ENCODE measurements around the gene SLC26A1. TPM values are rescaled to one million over a fixed set of nuclear protein-coding genes. Genes with fewer than 3 reads are reported as not detected.

SLC26A1 gene
- total RNA-seq, 1 donor from 2014 or later, result 1.0 TPM

DNA sequence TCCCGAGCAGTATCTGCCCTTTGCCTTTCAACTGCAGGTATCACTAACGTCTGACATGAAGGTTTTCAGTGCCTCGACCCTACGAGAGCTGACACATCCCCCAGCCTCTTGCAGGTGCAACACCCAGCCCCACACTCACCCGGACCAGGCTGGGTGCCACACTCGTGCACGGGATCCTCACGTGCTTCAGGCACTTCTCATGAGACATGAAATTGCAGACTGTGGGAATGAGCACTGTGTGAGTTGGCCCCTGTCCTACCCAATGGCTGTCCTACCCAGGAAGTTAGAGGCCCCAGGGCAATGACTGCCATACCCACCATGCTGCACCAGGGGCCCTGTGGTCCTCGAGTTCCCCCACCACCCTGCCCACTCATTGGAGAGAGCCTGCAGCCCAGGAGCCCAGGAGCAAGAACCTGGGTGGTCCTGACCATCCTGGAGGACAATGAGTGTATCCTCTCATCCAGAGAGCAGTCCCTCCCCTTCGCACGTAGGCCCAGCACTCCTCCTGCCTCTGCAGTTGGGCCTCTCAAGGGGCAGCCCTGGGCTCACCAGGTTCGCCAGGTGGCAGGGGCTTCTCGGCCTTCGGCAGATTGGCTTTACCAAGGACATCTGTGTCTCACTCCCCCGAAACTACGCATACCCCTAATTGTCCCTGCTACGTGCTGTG is 22.2 kb downstream of the SLC26A1 start:
- intact Hi-C loops (cut with DNase I), result no loop called here
- DNase-seq (no peak), ATAC-seq (no peak)
- no peak for TF ChIP-seq CTCF (IDR thresholded peaks at IDR 0.05)
- Histone ChIP-seq H3K4me1 (peaks cover 32% of the 10 kb centered on the region), H3K4me3 (no peak overlapping the region), H3K27ac (no peak overlapping the region), H3K9me3 (no peaks in the 10 kb centered on the region), H3K27me3 (ENCODE audit: low read depth) (no peaks in the 10 kb centered on the region), H3K36me3 (peaks cover 10% of the 10 kb centered on the region)

GRCh38 chr4:970046-970745 is 23.0 kb downstream of the SLC26A1 start:
- H3K27ac ChIP-seq, result no peak overlapping the region
- H3K36me3 ChIP-seq, result peaks cover 18% of the 10 kb centered on the region
- DNase-seq (no peak), ATAC-seq (no peak)
- H3K9me3 ChIP-seq, result no peaks in the 10 kb centered on the region
- peaks cover 32% of the 10 kb centered on the region for H3K4me1 ChIP-seq
- no peak overlapping the region for H3K4me3 ChIP-seq
- no peaks in the 10 kb centered on the region for H3K27me3 ChIP-seq (ENCODE audit: low read depth)
- TF ChIP-seq CTCF (IDR thresholded peaks at IDR 0.05), result no peak
- intact Hi-C loops (cut with DNase I), result no loop called here

GRCh38 chr4:968621-969394 is 24.4 kb downstream of the SLC26A1 start:
- ATAC-seq, result no peak
- Histone ChIP-seq H3K9me3 (no peaks in the 10 kb centered on the region), H3K27me3 (ENCODE audit: low read depth) (no peaks in the 10 kb centered on the region), H3K36me3 (peaks cover 30% of the 10 kb centered on the region), H3K4me1 (peaks cover 29% of the 10 kb centered on the region), H3K27ac (no peak overlapping the region), H3K4me3 (no peak overlapping the region)
- intact Hi-C loops (cut with DNase I), result no loop called here
- DNase-seq, result no peak
- TF ChIP-seq CTCF (IDR thresholded peaks at IDR 0.05), result no peak

DNA sequence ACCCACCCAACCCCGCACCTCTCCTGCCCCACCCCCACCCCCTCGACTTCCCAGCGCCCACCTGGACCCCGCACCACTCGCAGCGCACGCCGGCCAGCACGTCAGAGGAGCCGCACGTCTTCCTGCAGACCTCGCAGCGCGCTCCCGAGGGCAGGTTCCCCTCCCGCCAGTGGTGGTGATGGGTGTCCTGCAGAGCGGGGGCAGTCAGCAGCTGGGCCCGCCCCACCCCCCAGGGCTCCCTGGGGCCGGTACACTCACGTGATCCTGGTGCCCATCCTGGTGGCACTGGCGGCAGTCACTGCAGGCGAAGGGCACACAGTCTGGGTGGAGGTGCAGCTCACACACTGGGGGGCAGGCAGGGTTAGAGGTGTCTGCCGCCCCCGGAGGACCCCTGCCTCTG is 25.0 kb downstream of the SLC26A1 start:
- Histone ChIP-seq H3K4me3 (no peak overlapping the region), H3K9me3 (no peaks in the 10 kb centered on the region), H3K27ac (no peak overlapping the region), H3K4me1 (peaks cover 26% of the 10 kb centered on the region), H3K36me3 (peaks cover 33% of the 10 kb centered on the region), H3K27me3 (ENCODE audit: low read depth) (no peaks in the 10 kb centered on the region)
- DNase-seq, result no peak
- no peak for ATAC-seq
- TF ChIP-seq CTCF (IDR thresholded peaks at IDR 0.05), result no peak
- intact Hi-C loops (cut with DNase I), result no loop called here

GRCh38 chr4:967113-968104 is 25.8 kb downstream of the SLC26A1 start:
- no peak for ATAC-seq
- intact Hi-C loops (cut with DNase I), result no loop called here
- no peak for TF ChIP-seq CTCF (IDR thresholded peaks at IDR 0.05)
- H3K27me3 ChIP-seq (ENCODE audit: low read depth), result no peaks in the 10 kb centered on the region
- no peaks in the 10 kb centered on the region for H3K9me3 ChIP-seq
- peaks cover 20% of the 10 kb centered on the region for H3K4me1 ChIP-seq
- H3K36me3 ChIP-seq, result peaks cover 40% of the 10 kb centered on the region
- H3K4me3 ChIP-seq, result no peak overlapping the region
- no peak overlapping the region for H3K27ac ChIP-seq
- DNase-seq, result no peak

Measured in lower lobe of right lung (tissue), 2 donors.